IPS DF 6.9 (cell line): ENCODE results near the gene LMX1A.

Experiments
- DNase-seq: peaks from one replicate; pipeline ENCODE4 v3.0.0-alpha.2; 2013; ENCODE audit warnings: low read depth, low spot score
- H3K27ac ChIP-seq: one replicate; pipeline ENCODE4 v1.5.1; 2013; ENCODE audit warnings: low read length, control low read depth
- H3K27me3 ChIP-seq: 2 replicates; pipeline ENCODE4 v1.6.1; 2013; ENCODE audit warnings: mild to moderate bottlenecking, low read length; ENCODE audit not compliant: control insufficient read depth, insufficient read depth
- H3K36me3 ChIP-seq: 2 replicates; pipeline ENCODE4 v1.6.1; 2013; ENCODE audit warnings: low read length; ENCODE audit not compliant: control insufficient read depth, insufficient read depth
- H3K4me1 ChIP-seq: 2 replicates; pipeline ENCODE4 v1.6.1; 2013; ENCODE audit warnings: low read length; ENCODE audit not compliant: control insufficient read depth, insufficient read depth
- H3K4me3 ChIP-seq: 2 replicates; pipeline ENCODE4 v1.5.1; 2013; ENCODE audit warnings: mild to moderate bottlenecking, low read length
- H3K9me3 ChIP-seq: 2 replicates; pipeline ENCODE4 v1.6.1; 2013; ENCODE audit warnings: low read length, inconsistent platforms; ENCODE audit not compliant: control insufficient read depth, insufficient read depth
- WGBS: extraction: QIAGEN DNeasy Blood & Tissue Kit; methylation state at CpG from one replicate; pipeline ENCODE4 v1.1.7; 2013; ENCODE audit warnings: mixed read lengths, missing lambda C conversion rate; ENCODE audit not compliant: insufficient read length, insufficient coverage; 5-methylcytosine and 5-hydroxymethylcytosine counted together

Gene LMX1A

DNA sequence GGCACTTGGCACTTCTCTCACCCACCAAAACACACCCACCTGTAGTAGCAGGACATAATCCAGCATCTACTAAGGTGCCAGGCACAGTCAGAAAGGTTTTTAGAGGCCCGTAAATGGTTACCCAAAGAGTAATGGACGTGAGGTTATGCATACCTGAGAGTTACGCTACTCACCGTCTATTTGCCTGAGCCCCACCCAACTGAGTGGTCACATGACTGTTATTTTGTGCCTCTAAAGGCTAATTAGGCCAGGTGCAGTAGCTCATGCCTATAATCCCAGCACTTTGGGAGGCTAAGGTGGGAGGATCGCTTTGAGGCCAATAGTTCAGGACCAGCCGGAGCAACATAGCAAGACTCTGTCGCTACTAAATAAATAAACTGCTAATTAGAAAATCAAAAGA lies 11.0 kb downstream of the LMX1A start:
- Histone ChIP-seq H3K4me1 (no peaks in the 10 kb centered on the region), H3K4me3 (no peak overlapping the region), H3K9me3 (no peaks in the 10 kb centered on the region), H3K36me3 (no peaks in the 10 kb centered on the region), H3K27ac (no peak overlapping the region), H3K27me3 (peaks cover 2% of the 10 kb centered on the region; the same call in 1 of the 2 replicates)
- no peak for DNase-seq
- no CpG with 5 or more reads among the region's 7 CpGs for WGBS

- Histone ChIP-seq H3K4me1 (no peaks in the 10 kb centered on the region), H3K4me3 (no peak overlapping the region), H3K27ac (no peak overlapping the region), H3K36me3 (no peaks in the 10 kb centered on the region), H3K27me3 (peaks cover 2% of the 10 kb centered on the region; the same call in 1 of the 2 replicates), H3K9me3 (no peaks in the 10 kb centered on the region)
- no CpG with 5 or more reads among the region's 3 CpGs for WGBS
- DNase-seq = no peak
These were observed 11.8 kb downstream of the LMX1A start for GRCh38 chr1:165344736-165345135.

DNA sequence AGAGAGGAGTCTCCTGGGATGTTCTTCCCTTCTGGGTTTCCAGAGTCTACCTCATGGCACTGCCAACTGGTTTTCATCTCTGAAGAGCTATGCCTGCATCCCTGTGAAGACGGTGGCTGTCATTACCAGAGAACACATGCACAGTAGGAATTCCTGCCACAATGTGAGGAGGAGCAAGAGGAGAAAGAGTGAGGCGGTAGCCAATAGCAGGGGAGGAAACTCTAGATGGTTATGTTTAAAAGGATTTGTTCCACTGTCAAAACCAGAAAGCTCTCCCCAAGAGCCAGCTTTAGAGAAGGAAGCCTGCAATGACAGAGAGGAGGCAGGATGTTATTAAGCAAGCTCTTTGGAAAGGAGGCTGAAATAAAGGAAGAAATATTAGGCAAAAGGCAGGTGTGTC lies 12.3 kb downstream of the LMX1A start:
- WGBS = no CpG with 5 or more reads among the region's 2 CpGs

GRCh38 chr1:165342587-165342986 lies 13.9 kb downstream of the LMX1A start:
- H3K9me3 ChIP-seq = no peaks in the 10 kb centered on the region
- no peaks in the 10 kb centered on the region for H3K36me3 ChIP-seq
- H3K27ac ChIP-seq = no peak overlapping the region
- no peak for DNase-seq
- H3K4me3 ChIP-seq = no peak overlapping the region
- H3K4me1 ChIP-seq = no peaks in the 10 kb centered on the region
- no peaks in the 10 kb centered on the region for H3K27me3 ChIP-seq
- no CpG with 5 or more reads among the region's 2 CpGs for WGBS

More for the DNA sequence above, 12.3 kb downstream of the LMX1A start:
- no peak overlapping the region for H3K4me3 ChIP-seq
- no peak overlapping the region for H3K27ac ChIP-seq
- H3K27me3 ChIP-seq = peaks cover 2% of the 10 kb centered on the region; the same call in 1 of the 2 replicates
- H3K9me3 ChIP-seq = no peaks in the 10 kb centered on the region
- no peak for DNase-seq
- H3K4me1 ChIP-seq = no peaks in the 10 kb centered on the region
- no peaks in the 10 kb centered on the region for H3K36me3 ChIP-seq

DNA sequence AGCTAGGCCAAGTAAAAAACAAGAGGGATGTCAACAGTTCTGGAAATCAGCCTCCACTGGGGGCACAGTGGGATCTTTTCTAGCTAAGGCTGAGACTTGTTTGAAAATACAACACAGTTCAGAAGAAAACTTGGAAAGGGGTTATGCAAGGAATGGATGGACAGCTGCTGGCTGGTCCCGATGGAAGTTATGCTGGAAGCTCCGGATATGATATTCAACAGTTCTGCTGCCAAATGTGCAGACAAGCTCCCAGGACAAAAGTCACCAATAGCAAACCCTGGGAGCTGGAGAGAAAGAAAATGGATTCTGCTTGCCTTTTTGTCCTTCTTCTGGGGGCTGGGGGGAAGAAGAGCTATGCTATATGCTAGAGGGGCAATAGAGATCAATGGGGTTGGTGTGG lies 14.3 kb downstream of the LMX1A start:
- H3K27me3 ChIP-seq = no peaks in the 10 kb centered on the region
- H3K4me1 ChIP-seq = no peaks in the 10 kb centered on the region
- no peak overlapping the region for H3K4me3 ChIP-seq
- no peak for DNase-seq
- H3K27ac ChIP-seq = no peak overlapping the region
- H3K36me3 ChIP-seq = no peaks in the 10 kb centered on the region
- H3K9me3 ChIP-seq = no peaks in the 10 kb centered on the region
- no CpG with 5 or more reads among the region's 2 CpGs for WGBS

DNA sequence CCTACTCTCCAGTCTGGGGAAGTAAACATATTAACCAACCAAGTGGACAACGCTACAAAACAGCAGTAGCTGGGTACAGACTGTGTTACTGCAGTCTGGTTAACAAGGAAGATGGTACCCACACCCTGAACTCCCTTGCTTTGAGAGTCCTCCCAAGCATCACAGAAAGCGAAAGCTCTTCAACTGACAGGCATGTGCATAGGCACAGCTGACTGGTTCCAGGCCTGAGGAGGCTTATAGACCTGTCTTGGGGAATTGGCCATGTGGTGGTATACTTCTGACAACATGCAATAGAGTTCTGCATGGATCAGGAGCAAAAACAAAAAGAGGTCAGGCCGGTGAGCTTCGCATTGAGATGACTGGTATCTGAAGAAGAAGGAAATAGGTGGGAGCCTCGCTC lies 17.4 kb downstream of the LMX1A start:
- Histone ChIP-seq H3K4me1 (no peaks in the 10 kb centered on the region), H3K36me3 (no peaks in the 10 kb centered on the region), H3K4me3 (no peak overlapping the region), H3K27ac (no peak overlapping the region), H3K9me3 (no peaks in the 10 kb centered on the region), H3K27me3 (no peaks in the 10 kb centered on the region)
- WGBS = no CpG with 5 or more reads among the region's 5 CpGs
- no peak for DNase-seq

DNA sequence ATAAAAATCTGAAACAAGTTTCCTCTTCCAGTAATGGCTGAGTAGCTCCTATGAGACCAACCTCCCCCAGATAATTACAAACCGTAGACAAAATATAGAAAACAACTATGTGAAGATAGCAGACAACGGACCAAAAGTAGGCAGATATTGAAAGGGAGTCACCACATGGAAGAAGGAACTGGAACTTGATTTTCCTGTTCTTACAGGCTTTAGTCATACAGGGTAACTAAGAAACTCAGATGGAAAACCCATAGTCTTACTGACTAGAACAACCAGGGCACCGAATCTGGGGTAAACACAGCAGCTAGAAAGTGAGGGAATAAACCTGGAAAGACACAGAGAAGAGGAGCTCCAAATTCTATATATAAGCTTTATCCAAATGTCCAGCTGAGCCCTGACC lies 26.0 kb downstream of the LMX1A start:
- no peak for DNase-seq
- Histone ChIP-seq H3K9me3 (no peaks in the 10 kb centered on the region), H3K4me3 (no peak overlapping the region), H3K27ac (no peak overlapping the region), H3K4me1 (peaks cover 2% of the 10 kb centered on the region; the same call in 1 of the 2 replicates), H3K27me3 (no peaks in the 10 kb centered on the region), H3K36me3 (no peaks in the 10 kb centered on the region)
- WGBS = no CpG with 5 or more reads among the region's 3 CpGs

DNA sequence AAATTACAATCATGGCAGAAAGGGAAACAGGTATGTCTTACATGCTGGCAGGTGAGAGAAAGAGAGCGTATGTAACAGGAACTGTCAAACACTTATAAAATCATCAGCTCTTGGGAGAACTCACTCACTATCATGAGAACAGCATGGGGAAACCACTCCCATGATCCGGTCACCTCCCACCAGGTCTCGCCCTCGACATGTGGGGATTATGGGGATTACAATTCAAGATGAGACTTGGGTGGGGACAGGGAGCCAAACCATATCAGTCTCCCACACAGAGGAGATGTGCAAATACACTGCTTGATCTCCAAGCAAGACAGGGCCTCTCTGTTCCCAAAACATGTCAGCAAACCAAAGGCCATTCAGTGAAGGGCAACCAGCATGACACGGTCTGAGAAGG lies 27.4 kb downstream of the LMX1A start:
- no peak overlapping the region for H3K4me3 ChIP-seq
- no peaks in the 10 kb centered on the region for H3K9me3 ChIP-seq
- peaks cover 2% of the 10 kb centered on the region; the same call in 1 of the 2 replicates for H3K4me1 ChIP-seq

GRCh38 chr1:165328136-165328535 lies 28.4 kb downstream of the LMX1A start:
- DNase-seq = no peak
- H3K4me1 ChIP-seq = peaks cover 2% of the 10 kb centered on the region; the same call in 1 of the 2 replicates
- H3K27ac ChIP-seq = no peak overlapping the region
- no peaks in the 10 kb centered on the region for H3K9me3 ChIP-seq
- H3K4me3 ChIP-seq = no peak overlapping the region
- WGBS = no CpG with 5 or more reads among the region's 3 CpGs
- no peaks in the 10 kb centered on the region for H3K27me3 ChIP-seq
- no peaks in the 10 kb centered on the region for H3K36me3 ChIP-seq

More for the DNA sequence above, 27.4 kb downstream of the LMX1A start:
- Histone ChIP-seq H3K27ac (no peak overlapping the region), H3K27me3 (no peaks in the 10 kb centered on the region), H3K36me3 (no peaks in the 10 kb centered on the region)
- DNase-seq = no peak
- WGBS = no CpG with 5 or more reads among the region's 5 CpGs

DNA sequence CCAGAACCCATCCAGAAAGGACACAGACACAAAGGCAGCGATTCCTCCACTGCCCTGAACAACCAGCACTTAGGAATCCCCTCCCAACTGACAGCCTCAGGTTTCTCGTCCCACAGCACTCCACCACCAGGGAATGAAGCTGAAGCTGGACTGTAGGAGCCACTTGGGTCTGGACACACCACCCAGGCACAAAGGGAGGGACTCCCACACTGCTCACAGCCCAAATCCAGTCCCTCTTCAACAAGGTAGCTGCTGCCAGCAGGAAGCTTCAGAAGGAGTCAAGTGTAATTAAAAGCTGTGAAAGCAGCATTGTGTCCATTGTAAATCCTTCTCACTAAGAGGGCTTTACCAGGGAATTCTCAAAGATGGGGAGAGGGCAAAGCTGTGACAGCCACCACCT lies 29.0 kb downstream of the LMX1A start:
- Histone ChIP-seq H3K27me3 (no peaks in the 10 kb centered on the region), H3K4me3 (no peak overlapping the region), H3K27ac (no peak overlapping the region), H3K9me3 (no peaks in the 10 kb centered on the region), H3K4me1 (peaks cover 2% of the 10 kb centered on the region; the same call in 1 of the 2 replicates), H3K36me3 (no peaks in the 10 kb centered on the region)
- no peak for DNase-seq
- no CpG with 5 or more reads among the region's 2 CpGs for WGBS

DNA sequence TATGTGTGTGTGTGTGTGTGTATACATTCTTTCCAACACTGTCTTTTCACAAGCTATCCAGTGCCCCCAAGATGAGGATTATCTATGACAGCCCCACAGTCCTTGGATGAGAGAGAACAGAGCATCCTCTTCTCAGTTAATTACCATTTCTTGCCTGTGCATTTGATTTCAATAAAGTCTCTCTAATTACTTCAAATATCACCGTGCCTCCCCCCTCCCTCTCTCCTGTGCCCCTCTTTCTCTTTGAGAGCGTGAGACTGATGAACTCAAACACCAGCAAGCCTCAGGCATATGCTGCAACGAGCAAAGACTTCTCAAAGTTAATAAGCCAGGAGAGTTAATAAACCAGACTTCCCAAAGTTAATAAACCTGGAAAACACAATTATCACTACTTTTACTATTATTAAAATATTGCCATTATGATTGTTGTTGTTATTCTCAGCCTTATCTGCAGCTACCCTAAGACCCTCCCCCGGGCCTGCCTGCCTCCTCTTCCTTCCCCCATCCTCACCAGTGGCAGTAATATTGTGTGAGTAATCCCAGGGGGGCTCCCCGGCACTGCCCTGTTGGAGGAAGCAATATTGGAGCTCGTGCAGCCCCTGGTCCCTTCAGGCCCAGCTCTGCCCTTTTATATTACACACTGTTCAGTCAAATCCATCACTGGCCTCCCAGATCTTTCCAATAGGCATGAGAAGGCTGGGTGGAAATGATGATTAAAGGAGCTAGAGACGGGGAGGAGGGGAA lies 30.9 kb downstream of the LMX1A start:
- Histone ChIP-seq H3K27ac (no peak overlapping the region), H3K36me3 (no peaks in the 10 kb centered on the region), H3K27me3 (no peaks in the 10 kb centered on the region), H3K4me1 (peaks cover 2% of the 10 kb centered on the region; the same call in 1 of the 2 replicates), H3K9me3 (no peaks in the 10 kb centered on the region), H3K4me3 (no peak overlapping the region)
- DNase-seq = no peak
- WGBS = 100% methylated on average over 1 of the region's 7 CpGs
